Left lung (tissue), 10 donors: ENCODE results near the gene RIGI. TPM values are rescaled to one million over a fixed set of nuclear protein-coding genes. Genes with fewer than 3 reads are reported as not detected.

Source experiments
- ATAC-seq: fragments of 200-7000 bp; cut with Tn5 transposase; one replicate; pipeline ENCODE4 v1.9.1; 2020; ENCODE audit warnings: moderate library complexity
- DNase-seq, 4 donors: peaks; one replicate each; pipeline ENCODE4 v3.0.0-alpha.2; 2013 to 2020
- H3K27ac ChIP-seq, 2 donors: fragments of 200-600 bp; sonication (generic) in 1 of 2; one replicate each; pipeline versions ENCODE4 v1.5.0 to v1.8.0; 2020 to 2021
- H3K27me3 ChIP-seq, 2 donors: fragments of 200-600 bp; sonication (generic) in 1 of 2; one replicate each; pipeline versions ENCODE4 v1.5.0 to v1.8.0; 2020 to 2021
- H3K36me3 ChIP-seq, 2 donors: fragments of 200-600 bp; sonication (generic) in 1 of 2; one replicate each; pipeline versions ENCODE4 v1.5.0 to v1.8.0; 2020 to 2021
- H3K4me1 ChIP-seq, 2 donors: fragments of 200-600 bp; one replicate each; pipeline ENCODE4 v1.8.0; 2021
- H3K4me3 ChIP-seq, 2 donors: fragments of 200-600 bp; sonication (generic) in 1 of 2; one replicate each; pipeline versions ENCODE4 v1.5.0 to v1.8.0; 2020 to 2021; ENCODE audit warnings: mild to moderate bottlenecking in 1 of 2
- H3K9me3 ChIP-seq, 2 donors: fragments of 200-600 bp; sonication (generic) in 1 of 2; one replicate each; pipeline versions ENCODE4 v1.5.0 to v1.8.0; 2020 to 2021
- intact Hi-C, 2 donors: fragments of 100-400 bp; cut with DNase I; formaldehyde crosslinking; loops; one replicate each; pipeline versions ENCODE4 v1.11.2 to v1.14.2; 2022
- polyA plus RNA-seq, 6 donors: library from polyadenylated mRNA; unstranded; fragments of 120-200 nt; gene quantifications; one replicate each; pipeline ENCODE4 v1.2.1, GENCODE V29; 2013; ENCODE audit not compliant: insufficient read length in 6 of 6
- total RNA-seq, 2 donors: library from RNA; stranded (reverse); fragmentation: NEBNext Ultra II Directional; extraction: Animal tissue kit (Norgen Biotek cat#: 25700); gene quantifications; one replicate each; pipeline ENCODE4 v1.2.1, GENCODE V29; 2021
- TF ChIP-seq, protein P1 (sequence below), 2 donors: fragments of 200-600 bp; sonication (generic) in 1 of 2; IDR thresholded peaks; one replicate each; pipeline versions ENCODE4 v1.5.0 to v1.8.0; 2021; ENCODE audit warnings: antibody characterized with exemption in 2 of 2
- donor health status: DM: no; HTN: yes; CAD: no.
- donor health status: DM: no; HTN: no; CAD: no.

The RIGI gene
- total and polyA plus RNA-seq, 8 donors, result 11.2 to 15.6 (median 13.7) TPM

DNA sequence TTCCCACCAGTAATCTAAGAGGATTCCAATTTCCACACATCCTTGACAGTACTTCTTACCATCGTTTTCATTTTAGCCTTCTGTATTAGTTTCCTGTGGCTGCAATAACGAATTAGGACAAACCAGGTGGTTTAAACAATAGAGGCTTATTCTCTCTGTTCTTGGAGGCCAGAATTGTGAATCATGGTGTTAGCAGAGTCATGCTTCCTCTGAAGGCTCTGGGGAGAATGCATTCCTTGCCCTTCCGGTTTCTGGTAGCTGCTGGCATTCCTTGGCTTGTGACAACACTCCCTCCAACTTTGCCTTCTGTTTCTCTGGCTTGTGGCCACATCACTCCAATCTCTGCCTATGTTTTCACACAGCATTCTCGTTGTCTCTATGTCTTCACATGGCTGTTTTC lies 23.5 kb downstream of the RIGI start:
- H3K4me1 ChIP-seq, result no peaks in the 10 kb centered on the region
- H3K4me3 ChIP-seq, result no peak overlapping the region
- no peak overlapping the region for H3K27ac ChIP-seq
- no peak for DNase-seq
- H3K27me3 ChIP-seq, result no peaks in the 10 kb centered on the region
- TF ChIP-seq, protein P1, sequence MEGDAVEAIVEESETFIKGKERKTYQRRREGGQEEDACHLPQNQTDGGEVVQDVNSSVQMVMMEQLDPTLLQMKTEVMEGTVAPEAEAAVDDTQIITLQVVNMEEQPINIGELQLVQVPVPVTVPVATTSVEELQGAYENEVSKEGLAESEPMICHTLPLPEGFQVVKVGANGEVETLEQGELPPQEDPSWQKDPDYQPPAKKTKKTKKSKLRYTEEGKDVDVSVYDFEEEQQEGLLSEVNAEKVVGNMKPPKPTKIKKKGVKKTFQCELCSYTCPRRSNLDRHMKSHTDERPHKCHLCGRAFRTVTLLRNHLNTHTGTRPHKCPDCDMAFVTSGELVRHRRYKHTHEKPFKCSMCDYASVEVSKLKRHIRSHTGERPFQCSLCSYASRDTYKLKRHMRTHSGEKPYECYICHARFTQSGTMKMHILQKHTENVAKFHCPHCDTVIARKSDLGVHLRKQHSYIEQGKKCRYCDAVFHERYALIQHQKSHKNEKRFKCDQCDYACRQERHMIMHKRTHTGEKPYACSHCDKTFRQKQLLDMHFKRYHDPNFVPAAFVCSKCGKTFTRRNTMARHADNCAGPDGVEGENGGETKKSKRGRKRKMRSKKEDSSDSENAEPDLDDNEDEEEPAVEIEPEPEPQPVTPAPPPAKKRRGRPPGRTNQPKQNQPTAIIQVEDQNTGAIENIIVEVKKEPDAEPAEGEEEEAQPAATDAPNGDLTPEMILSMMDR (IDR thresholded peaks at IDR 0.05), result no peak
- H3K9me3 ChIP-seq, result no peaks in the 10 kb centered on the region
- no peak for ATAC-seq
- peaks cover 0 to 39% of the 10 kb centered on the region in 2 donors for H3K36me3 ChIP-seq
- intact Hi-C loops, result no loop called here

DNA sequence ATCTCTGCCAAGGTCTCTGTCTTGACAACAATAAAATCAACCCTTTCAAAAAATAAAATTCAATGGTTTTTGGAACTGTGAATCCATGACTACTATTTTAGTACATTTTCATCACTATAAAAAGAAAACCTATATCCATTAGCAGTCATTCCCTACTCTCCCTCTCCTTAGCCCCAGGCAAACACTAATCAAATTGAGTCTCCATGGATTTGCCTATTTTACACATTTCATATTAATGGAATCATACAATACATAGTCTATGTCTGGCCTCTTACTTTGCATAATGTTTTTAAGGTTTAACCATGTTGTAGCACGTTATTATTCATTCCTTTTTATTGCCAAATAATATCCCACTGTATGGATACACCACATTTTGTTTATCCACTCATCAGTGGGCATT lies 24.1 kb downstream of the RIGI start:
- no peaks in the 10 kb centered on the region for H3K4me1 ChIP-seq
- ATAC-seq (no peak), DNase-seq (no peak)
- no peak overlapping the region for H3K4me3 ChIP-seq
- TF ChIP-seq, protein P1 (IDR thresholded peaks at IDR 0.05), result no peak
- no peaks in the 10 kb centered on the region for H3K27me3 ChIP-seq
- H3K36me3 ChIP-seq, result peaks cover 0 to 44% of the 10 kb centered on the region in 2 donors
- H3K9me3 ChIP-seq, result no peaks in the 10 kb centered on the region
- intact Hi-C loops, result no loop called here
- H3K27ac ChIP-seq, result no peak overlapping the region

DNA sequence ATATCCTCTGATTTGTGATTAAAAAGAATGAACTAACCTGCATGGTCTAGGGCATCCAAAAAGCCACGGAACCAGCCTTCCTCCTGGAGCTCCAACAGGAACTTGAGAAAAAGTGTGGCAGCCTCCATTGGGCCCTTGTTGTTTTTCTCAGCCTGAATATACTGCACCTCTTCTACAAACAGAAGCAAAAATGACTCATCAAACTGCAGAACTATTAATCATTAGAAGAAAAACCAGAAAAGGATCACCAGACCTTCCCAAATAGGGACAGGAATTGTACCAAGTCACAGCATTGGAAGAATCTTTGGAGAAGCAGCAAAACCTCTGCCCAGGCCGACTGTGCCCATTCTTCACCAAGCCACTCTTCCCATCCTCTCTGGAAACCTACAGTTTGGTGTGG lies 25.2 kb downstream of the RIGI start:
- no peak overlapping the region for H3K27ac ChIP-seq
- TF ChIP-seq, protein P1 (IDR thresholded peaks at IDR 0.05), result no peak
- H3K27me3 ChIP-seq, result no peaks in the 10 kb centered on the region
- peaks cover 0 to 55% of the 10 kb centered on the region in 2 donors for H3K36me3 ChIP-seq
- no peak overlapping the region for H3K4me3 ChIP-seq
- ATAC-seq, result no peak
- intact Hi-C loops, result no loop called here
- H3K9me3 ChIP-seq, result no peaks in the 10 kb centered on the region
- H3K4me1 ChIP-seq, result no peaks in the 10 kb centered on the region
- DNase-seq, result no peak

DNA sequence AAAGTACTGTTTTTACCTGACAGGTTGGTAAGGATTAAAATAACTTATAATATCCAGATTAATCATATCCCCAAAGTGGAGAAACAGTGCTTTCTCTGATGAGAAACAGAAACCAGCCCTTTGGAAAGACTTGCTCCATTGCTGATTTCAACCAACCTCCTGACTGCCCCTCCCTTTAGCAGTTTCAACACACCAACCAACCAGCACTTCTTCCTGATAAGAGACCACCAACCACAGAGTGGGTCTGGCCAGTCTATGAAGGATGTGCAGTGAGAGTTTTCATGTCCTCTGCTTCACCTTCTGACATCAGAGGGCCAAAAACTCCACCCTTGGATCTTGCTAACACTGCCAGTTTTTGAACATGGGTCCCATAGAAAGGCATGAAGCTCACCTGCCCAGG lies 28.1 kb downstream of the RIGI start:
- DNase-seq (no peak), ATAC-seq (no peak)
- intact Hi-C loops, result no loop called here
- no peaks in the 10 kb centered on the region for H3K9me3 ChIP-seq
- H3K27me3 ChIP-seq, result no peaks in the 10 kb centered on the region
- TF ChIP-seq, protein P1 (IDR thresholded peaks at IDR 0.05), result no peak
- H3K4me3 ChIP-seq, result no peak overlapping the region
- no peaks in the 10 kb centered on the region for H3K4me1 ChIP-seq
- H3K36me3 ChIP-seq, result peaks cover 0 to 67% of the 10 kb centered on the region in 2 donors
- H3K27ac ChIP-seq, result no peak overlapping the region

DNA sequence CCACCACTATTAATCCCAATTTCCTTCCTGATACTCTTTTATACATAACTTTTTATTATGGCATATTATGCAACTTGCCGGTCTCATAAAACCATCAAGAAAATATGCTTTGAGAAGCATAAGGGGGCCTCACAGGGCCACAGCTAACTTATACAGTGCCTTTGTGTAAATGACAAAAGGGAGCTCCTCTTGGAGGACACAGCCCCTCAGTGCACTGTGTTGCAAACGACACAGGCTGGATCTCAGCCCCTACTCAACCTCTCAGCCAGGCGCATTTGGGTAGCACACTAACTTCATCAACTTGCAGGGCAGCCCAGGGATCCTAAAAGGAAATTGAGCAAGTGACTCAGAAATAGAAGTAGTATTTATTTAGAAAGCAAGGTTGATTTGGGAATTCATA lies 35.4 kb downstream of the RIGI start:
- H3K27me3 ChIP-seq, result no peaks in the 10 kb centered on the region
- peaks cover 0 to 71% of the 10 kb centered on the region in 2 donors for H3K36me3 ChIP-seq
- intact Hi-C loops, result no loop called here
- no peak for DNase-seq
- H3K9me3 ChIP-seq, result no peaks in the 10 kb centered on the region
- H3K4me3 ChIP-seq, result no peak overlapping the region
- H3K27ac ChIP-seq, result no peak overlapping the region
- no peaks in the 10 kb centered on the region for H3K4me1 ChIP-seq
- TF ChIP-seq, protein P1 (IDR thresholded peaks at IDR 0.05), result no peak
- no peak for ATAC-seq
